ENCODE measurements around the gene JAK1.

JAK1 gene

DNA sequence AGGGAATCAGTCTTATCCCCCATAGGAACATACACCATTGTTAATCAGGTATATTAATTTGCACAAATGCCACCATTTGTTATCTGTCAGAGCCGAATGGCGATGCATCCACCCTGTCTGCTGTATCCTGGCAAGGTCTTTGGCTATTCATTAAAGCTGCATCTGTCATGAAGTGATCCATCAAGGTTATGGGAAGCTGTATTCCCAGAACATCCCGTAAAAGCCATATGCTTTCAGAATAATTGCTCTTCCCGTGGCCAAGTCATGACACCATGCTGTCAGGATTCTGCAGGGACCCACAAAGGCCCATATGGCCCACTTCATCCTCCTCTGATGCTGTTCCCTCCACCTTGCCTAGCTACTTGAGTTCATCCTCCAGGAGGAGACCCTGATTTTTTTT lies 117.5 kb downstream of the JAK1 start:
- Histone ChIP-seq H3K27ac (ENCODE audit: low read length) (no peak overlapping the region), H2AFZ (ENCODE audit: low read length) (no peak overlapping the region), H3K4me1 (ENCODE audit: low read length) (no peaks in the 10 kb centered on the region), H3F3A (ENCODE audit: insufficient read depth, low read length) (no peaks in the 10 kb centered on the region), H3K4me3 (ENCODE audit: low read length) (no peak overlapping the region), H3K79me2 (ENCODE audit: low read length) (no peaks in the 10 kb centered on the region), H3K36me3 (replicated peaks; ENCODE audit: insufficient read depth, low read length) (no peaks in the 10 kb centered on the region), H3K9ac (ENCODE audit: low read length) (no peak overlapping the region), H3K4me2 (ENCODE audit: low read depth, low read length) (no peak overlapping the region), H3K27me3 (replicated peaks; ENCODE audit: insufficient read depth, low read length) (no peaks in the 10 kb centered on the region), H3K9me2 (replicated peaks; ENCODE audit: insufficient read depth, low read length) (no peaks in the 10 kb centered on the region), H3K9me3 (replicated peaks; ENCODE audit: insufficient read depth, low read length) (no peaks in the 10 kb centered on the region), H4K20me1 (ENCODE audit: insufficient read depth, low read length) (no peaks in the 10 kb centered on the region)
- DNase-seq: no peak
- no peak for TF ChIP-seq EZH2 (optimal IDR thresholded peaks at IDR 0.05; ENCODE audit: low read depth, low read length)
- TF ChIP-seq EZH2phosphoT487 (IDR thresholded peaks at IDR 0.05; ENCODE audit: low read length): no peak
- TF ChIP-seq, protein P1, sequence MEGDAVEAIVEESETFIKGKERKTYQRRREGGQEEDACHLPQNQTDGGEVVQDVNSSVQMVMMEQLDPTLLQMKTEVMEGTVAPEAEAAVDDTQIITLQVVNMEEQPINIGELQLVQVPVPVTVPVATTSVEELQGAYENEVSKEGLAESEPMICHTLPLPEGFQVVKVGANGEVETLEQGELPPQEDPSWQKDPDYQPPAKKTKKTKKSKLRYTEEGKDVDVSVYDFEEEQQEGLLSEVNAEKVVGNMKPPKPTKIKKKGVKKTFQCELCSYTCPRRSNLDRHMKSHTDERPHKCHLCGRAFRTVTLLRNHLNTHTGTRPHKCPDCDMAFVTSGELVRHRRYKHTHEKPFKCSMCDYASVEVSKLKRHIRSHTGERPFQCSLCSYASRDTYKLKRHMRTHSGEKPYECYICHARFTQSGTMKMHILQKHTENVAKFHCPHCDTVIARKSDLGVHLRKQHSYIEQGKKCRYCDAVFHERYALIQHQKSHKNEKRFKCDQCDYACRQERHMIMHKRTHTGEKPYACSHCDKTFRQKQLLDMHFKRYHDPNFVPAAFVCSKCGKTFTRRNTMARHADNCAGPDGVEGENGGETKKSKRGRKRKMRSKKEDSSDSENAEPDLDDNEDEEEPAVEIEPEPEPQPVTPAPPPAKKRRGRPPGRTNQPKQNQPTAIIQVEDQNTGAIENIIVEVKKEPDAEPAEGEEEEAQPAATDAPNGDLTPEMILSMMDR (IDR thresholded peaks at IDR 0.05; ENCODE audit: low read length): no peak

DNA sequence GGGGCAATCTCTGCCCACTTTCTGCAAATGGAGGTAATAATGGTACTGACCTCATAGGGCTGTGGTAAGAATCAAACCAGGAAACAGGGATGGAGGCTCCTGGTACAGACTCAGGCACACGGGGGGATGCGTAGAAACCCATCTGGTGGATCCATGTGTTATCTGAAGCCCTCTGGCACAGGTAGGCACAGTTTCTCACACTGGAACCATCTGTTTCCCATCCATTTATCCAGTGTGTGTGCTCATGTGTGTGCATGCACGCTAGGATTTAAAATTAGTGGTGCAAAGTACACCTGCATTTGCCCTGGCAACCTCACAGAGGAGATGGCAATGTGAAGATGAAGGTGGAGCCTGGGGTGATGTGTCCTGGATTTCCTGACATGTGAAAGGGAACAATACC lies 118.2 kb downstream of the JAK1 start:
- Histone ChIP-seq H3K4me2 (ENCODE audit: low read depth, low read length) (no peak overlapping the region), H3K36me3 (replicated peaks; ENCODE audit: insufficient read depth, low read length) (no peaks in the 10 kb centered on the region), H3K27me3 (replicated peaks; ENCODE audit: insufficient read depth, low read length) (no peaks in the 10 kb centered on the region), H3K27ac (ENCODE audit: low read length) (no peak overlapping the region), H4K20me1 (ENCODE audit: insufficient read depth, low read length) (no peaks in the 10 kb centered on the region), H3K79me2 (ENCODE audit: low read length) (no peaks in the 10 kb centered on the region), H3K4me3 (ENCODE audit: low read length) (no peak overlapping the region), H3K4me1 (ENCODE audit: low read length) (no peaks in the 10 kb centered on the region), H3K9me3 (replicated peaks; ENCODE audit: insufficient read depth, low read length) (no peaks in the 10 kb centered on the region), H3K9me2 (replicated peaks; ENCODE audit: insufficient read depth, low read length) (no peaks in the 10 kb centered on the region), H3K9ac (ENCODE audit: low read length) (no peak overlapping the region), H3F3A (ENCODE audit: insufficient read depth, low read length) (no peaks in the 10 kb centered on the region), H2AFZ (ENCODE audit: low read length) (no peak overlapping the region)
- DNase-seq: no peak
- no peak for TF ChIP-seq EZH2 (optimal IDR thresholded peaks at IDR 0.05; ENCODE audit: low read depth, low read length)
- TF ChIP-seq, protein P1 (IDR thresholded peaks at IDR 0.05; ENCODE audit: low read length): no peak
- TF ChIP-seq EZH2phosphoT487 (IDR thresholded peaks at IDR 0.05; ENCODE audit: low read length): no peak

DNA sequence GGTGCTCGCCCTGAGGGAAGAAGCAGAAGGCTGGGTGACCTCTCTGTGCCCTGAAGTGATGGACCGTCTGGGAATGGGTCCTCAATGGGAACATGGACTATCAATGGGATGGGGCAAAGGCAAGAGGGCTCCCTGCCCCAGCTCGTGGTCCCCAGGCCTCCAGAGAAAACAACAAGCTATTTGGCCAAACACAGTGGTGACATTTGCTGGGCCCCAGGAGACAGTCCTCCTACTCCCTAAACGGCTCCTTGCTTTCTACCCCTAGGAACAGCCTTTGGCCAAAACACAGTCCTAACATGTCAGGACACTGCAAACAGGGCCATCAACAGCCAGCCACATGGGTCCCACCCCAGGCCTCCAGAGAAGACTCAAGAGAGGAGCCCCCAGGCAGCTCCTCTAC lies 118.7 kb downstream of the JAK1 start:
- no peaks in the 10 kb centered on the region for H3F3A ChIP-seq (ENCODE audit: insufficient read depth, low read length)
- no peaks in the 10 kb centered on the region for H3K36me3 ChIP-seq (replicated peaks; ENCODE audit: insufficient read depth, low read length)
- no peaks in the 10 kb centered on the region for H3K9me2 ChIP-seq (replicated peaks; ENCODE audit: insufficient read depth, low read length)
- no peak overlapping the region for H2AFZ ChIP-seq (ENCODE audit: low read length)
- no peak overlapping the region for H3K27ac ChIP-seq (ENCODE audit: low read length)
- no peaks in the 10 kb centered on the region for H3K79me2 ChIP-seq (ENCODE audit: low read length)
- no peaks in the 10 kb centered on the region for H3K4me1 ChIP-seq (ENCODE audit: low read length)
- no peak overlapping the region for H3K9ac ChIP-seq (ENCODE audit: low read length)
- H4K20me1 ChIP-seq (ENCODE audit: insufficient read depth, low read length): no peaks in the 10 kb centered on the region
- H3K27me3 ChIP-seq (replicated peaks; ENCODE audit: insufficient read depth, low read length): no peaks in the 10 kb centered on the region
- no peaks in the 10 kb centered on the region for H3K9me3 ChIP-seq (replicated peaks; ENCODE audit: insufficient read depth, low read length)
- H3K4me3 ChIP-seq (ENCODE audit: low read length): no peak overlapping the region
- no peak overlapping the region for H3K4me2 ChIP-seq (ENCODE audit: low read depth, low read length)
- TF ChIP-seq EZH2 (optimal IDR thresholded peaks at IDR 0.05; ENCODE audit: low read depth, low read length) (no peak), EZH2phosphoT487 (IDR thresholded peaks at IDR 0.05; ENCODE audit: low read length) (no peak)
- no peak for DNase-seq

DNA sequence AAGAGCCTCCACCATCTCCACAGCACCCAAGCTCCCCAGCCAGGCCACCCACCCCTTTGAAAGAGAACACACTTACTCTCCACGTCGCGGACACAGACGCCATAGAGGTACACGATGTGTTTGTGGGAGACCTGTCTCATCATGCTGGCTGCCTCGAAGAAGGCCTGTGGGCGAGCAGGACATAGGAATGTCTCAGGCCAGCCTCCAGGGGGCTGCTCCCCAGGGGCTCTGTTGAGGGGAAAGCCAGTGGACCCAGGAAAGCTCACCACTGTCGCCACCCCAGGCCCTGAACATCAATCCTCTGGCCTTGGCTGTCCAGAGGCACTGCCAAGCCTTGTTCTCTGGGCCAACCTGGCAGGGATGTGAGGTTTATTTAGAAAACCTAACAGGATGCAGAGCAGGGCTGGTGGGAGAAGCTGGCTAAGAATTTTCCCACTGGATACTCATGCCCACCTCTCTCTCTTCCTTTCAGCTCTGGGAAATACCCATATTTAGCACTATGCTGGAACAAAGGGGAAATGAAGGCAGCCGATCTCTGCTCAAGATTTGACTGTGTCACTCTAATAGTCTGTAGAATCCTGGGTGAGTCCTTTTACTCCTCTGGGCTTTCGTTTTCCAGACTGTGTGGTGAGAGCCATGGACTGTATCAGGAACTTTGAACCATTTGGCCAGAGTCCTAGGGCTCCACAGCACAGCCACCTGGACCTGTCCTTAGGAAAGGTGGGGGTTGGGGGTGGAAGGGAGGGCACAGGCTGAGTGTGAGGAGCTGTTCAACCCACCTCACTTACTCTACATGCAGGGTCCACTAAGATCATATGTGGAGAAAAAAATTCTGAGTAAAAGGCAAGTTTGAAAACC lies 119.5 kb downstream of the JAK1 start:
- no peak overlapping the region for H3K4me2 ChIP-seq (ENCODE audit: low read depth, low read length)
- no peak overlapping the region for H3K4me3 ChIP-seq (ENCODE audit: low read length)
- H3K27ac ChIP-seq (ENCODE audit: low read length): no peak overlapping the region
- H2AFZ ChIP-seq (ENCODE audit: low read length): no peak overlapping the region
- H3K9ac ChIP-seq (ENCODE audit: low read length): no peak overlapping the region
- no peaks in the 10 kb centered on the region for H3K36me3 ChIP-seq (replicated peaks; ENCODE audit: insufficient read depth, low read length)
- H3F3A ChIP-seq (ENCODE audit: insufficient read depth, low read length): 0 out of 2 replicates have a peak, but pooled peaks cover 2% of the 10 kb centered on the region
- H3K27me3 ChIP-seq (replicated peaks; ENCODE audit: insufficient read depth, low read length): no peaks in the 10 kb centered on the region
- TF ChIP-seq, protein P1 (IDR thresholded peaks at IDR 0.05; ENCODE audit: low read length): no peak
- TF ChIP-seq EZH2 (optimal IDR thresholded peaks at IDR 0.05; ENCODE audit: low read depth, low read length): no peak
- no peak for TF ChIP-seq EZH2phosphoT487 (IDR thresholded peaks at IDR 0.05; ENCODE audit: low read length)
- H3K4me1 ChIP-seq (ENCODE audit: low read length): 0 out of 2 replicates have a peak, but pooled peaks cover 4% of the 10 kb centered on the region
- H4K20me1 ChIP-seq (ENCODE audit: insufficient read depth, low read length): no peaks in the 10 kb centered on the region
- no peak for DNase-seq
- H3K9me2 ChIP-seq (replicated peaks; ENCODE audit: insufficient read depth, low read length): no peaks in the 10 kb centered on the region
- no peaks in the 10 kb centered on the region for H3K9me3 ChIP-seq (replicated peaks; ENCODE audit: insufficient read depth, low read length)
- no peaks in the 10 kb centered on the region for H3K79me2 ChIP-seq (ENCODE audit: low read length)

Measured in MM.1S (cell line).